Activated T-helper 2 cell treated with anti-CD3 and anti-CD28 coated beads, Interferon-gamma antibody, Interleukin-2, Interleukin-4, amounts not matched to agents 10 μg/mL and 5 μg/mL and 100 μg/mL, durations not matched to agents 14 hours and 24 hours and 36 hours (primary cell): ENCODE data around the gene RNU6-7. TPM values are rescaled to one million over a fixed set of nuclear protein-coding genes. Genes with fewer than 3 reads are reported as not detected.

Experiments used
- DNase-seq: peaks from one replicate; pipeline ENCODE4 v3.0.0; 2021; ENCODE audit warnings: low spot score
- H3K27ac Mint-ChIP-seq: one replicate; pipeline ENCODE4 v1.8.0; 2021; ENCODE audit warnings: mixed read lengths
- H3K27me3 Mint-ChIP-seq: one replicate; pipeline ENCODE4 v1.8.0; 2021; ENCODE audit warnings: low read depth, mixed read lengths
- H3K36me3 Mint-ChIP-seq: one replicate; pipeline ENCODE4 v1.8.0; 2021; ENCODE audit warnings: low read depth, mixed read lengths
- H3K4me1 Mint-ChIP-seq: one replicate; pipeline ENCODE4 v1.8.0; 2021; ENCODE audit warnings: low read depth, mixed read lengths
- H3K4me3 Mint-ChIP-seq: one replicate; pipeline ENCODE4 v1.8.0; 2021; ENCODE audit warnings: low read depth, mild to moderate bottlenecking, moderate library complexity, mixed read lengths
- H3K9me3 Mint-ChIP-seq: one replicate; pipeline ENCODE4 v1.8.0; 2021; ENCODE audit warnings: mixed read lengths
- intact Hi-C: fragments of 100-400 bp; cut with micrococcal nuclease; formaldehyde crosslinking; loops from one replicate; pipeline ENCODE4 v1.15.1; 2023
- total RNA-seq: library from RNA; stranded (reverse); gene quantifications from 2 replicates; pipeline ENCODE4 v1.2.3, GENCODE V29; 2022

Gene RNU6-7
- not detected in 2 replicates for total RNA-seq

DNA sequence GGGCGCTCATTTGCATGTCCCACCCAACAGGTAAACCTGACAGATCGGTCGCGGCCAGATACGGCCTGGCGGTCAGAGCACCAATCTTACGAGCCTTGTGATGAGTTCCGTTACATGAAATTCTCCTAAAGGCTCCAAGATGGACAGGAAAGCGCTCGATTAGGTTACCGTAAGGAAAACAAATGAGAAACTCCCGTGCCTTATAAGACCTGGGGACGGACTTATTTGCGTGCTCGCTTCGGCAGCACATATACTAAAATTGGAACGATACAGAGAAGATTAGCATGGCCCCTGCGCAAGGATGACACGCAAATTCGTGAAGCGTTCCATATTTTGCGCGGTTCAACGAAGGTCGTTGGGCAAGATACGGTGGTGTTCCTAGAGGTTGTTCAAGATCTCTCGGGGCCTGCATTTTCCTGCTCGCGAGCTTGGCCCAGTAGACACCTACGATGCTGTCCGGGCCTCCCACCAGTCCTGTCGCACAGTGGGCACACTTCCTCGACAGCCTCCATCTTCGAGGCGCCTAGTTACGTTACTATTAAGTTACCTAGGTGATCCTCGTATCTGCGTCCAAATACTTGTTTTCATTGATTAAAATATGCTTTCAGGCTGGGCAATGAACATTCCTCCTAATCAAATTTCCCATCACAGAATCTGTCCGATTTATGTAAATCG is at the start of gene RNU6-7:
TSS of gene RNU6-7 (plus strand) at position 230 of the 675 bp plus-strand sequence.
- Mint-ChIP-seq H3K9me3 (no peaks in the 10 kb centered on the region), H3K36me3 (no peaks in the 10 kb centered on the region), H3K4me3 (peak within 1 kb of the TSS; percentile 88), H3K27me3 (peaks cover 14% of the 10 kb centered on the region), H3K27ac (peak within 1 kb of the TSS; percentile 97), H3K4me1 (peaks cover 43% of the 10 kb centered on the region)
- intact Hi-C loops, result loop anchor here (1.0 to 10.0 kb wide), 8 partner anchors 57 to 1175 kb away; partner anchors contain the start of genes AP4S1, DTD2, HECTD1 and NUBPL
- peak; percentile 37 for DNase-seq

DNA sequence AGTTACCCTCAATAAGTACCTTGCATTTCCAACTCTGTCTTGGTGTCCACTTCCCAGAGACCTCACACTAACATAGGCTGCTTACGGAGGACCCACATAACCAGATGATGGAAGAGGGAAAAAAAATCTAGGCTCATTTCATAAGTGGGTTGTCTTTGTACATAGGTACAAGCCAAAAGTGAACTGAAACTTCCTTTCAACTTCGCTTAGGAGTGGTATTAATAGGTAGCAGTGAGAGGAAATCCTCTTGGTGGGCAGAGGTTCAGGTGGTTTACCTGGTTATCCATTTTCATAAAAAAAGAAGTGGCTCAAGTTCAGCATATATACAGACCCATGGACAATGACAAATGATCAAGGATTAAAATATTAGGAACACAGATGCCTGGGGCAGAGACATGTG is 35.8 kb upstream of the RNU6-7 start:
- Mint-ChIP-seq H3K4me1 (no peaks in the 10 kb centered on the region), H3K27ac (no peak overlapping the region), H3K36me3 (no peaks in the 10 kb centered on the region), H3K27me3 (peaks cover under 1% of the 10 kb centered on the region), H3K4me3 (no peak overlapping the region), H3K9me3 (no peaks in the 10 kb centered on the region)
- DNase-seq, result no peak
- intact Hi-C loops, result no loop called here

DNA sequence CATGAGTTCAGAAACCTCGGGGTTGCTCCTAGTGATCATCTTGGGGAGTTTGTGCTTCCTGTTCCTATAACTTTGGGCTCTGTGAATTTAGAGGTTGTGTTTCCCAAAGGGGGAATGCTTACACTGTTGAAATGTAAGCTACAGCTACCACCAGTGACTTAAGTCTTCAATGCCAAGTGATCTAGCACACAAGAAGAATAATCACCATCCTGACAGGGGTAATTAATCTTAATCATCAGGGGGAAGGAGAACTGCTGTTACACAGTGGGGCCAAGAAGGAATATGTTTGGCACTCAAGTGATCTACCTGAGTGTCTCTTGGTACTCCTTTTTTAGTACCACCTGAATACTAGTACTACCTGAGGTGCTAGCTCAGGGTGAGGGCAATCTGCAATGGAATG is 34.9 kb upstream of the RNU6-7 start:
- Mint-ChIP-seq H3K9me3 (no peaks in the 10 kb centered on the region), H3K4me3 (no peak overlapping the region), H3K4me1 (no peaks in the 10 kb centered on the region), H3K27ac (no peak overlapping the region), H3K36me3 (no peaks in the 10 kb centered on the region), H3K27me3 (peaks cover 3% of the 10 kb centered on the region)
- DNase-seq, result no peak
- intact Hi-C loops, result no loop called here

DNA sequence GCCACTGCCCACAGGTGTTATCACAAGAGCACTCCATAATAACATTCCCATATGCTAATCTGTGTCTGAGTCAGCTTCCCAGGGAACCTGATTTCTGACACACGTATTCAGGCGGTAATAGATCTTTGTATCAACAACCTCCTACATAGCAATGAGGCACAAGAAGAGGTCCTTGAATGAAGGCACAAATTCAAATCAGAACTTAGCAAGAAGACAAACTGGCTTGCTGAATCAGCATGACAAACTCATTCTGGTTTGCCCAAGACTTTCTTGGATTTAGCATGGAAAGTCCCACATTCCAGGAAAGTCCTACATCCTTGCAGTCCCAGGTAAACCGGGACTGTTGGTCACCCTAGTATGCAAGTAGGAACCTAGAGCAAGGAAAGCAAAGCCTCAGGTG is 33.9 kb upstream of the RNU6-7 start:
- Mint-ChIP-seq H3K36me3 (no peaks in the 10 kb centered on the region), H3K4me3 (no peak overlapping the region), H3K27ac (no peak overlapping the region), H3K27me3 (peaks cover 5% of the 10 kb centered on the region), H3K9me3 (no peaks in the 10 kb centered on the region), H3K4me1 (no peaks in the 10 kb centered on the region)
- DNase-seq, result no peak
- intact Hi-C loops, result no loop called here

DNA sequence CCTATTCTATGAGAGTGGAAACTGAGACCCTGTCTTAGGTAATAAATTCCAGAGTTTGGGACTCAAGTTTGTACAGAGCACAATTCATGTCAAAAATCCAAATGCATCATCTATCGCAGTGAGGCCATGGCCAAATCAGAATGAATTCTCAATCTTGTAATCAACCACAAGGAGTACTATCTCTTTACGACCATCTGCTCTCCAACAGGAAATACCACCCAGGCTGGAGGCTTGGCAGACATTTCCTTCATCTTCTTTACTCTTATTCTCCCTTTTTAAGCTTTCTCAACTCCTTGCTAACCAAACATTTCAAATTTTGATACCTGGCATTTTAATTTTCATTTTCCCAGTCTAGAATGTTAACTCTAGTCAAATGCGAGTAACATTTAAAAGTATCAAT is 32.7 kb upstream of the RNU6-7 start:
- peaks cover 8% of the 10 kb centered on the region for H3K27me3 Mint-ChIP-seq
- intact Hi-C loops, result no loop called here
- no peaks in the 10 kb centered on the region for H3K36me3 Mint-ChIP-seq
- no peaks in the 10 kb centered on the region for H3K9me3 Mint-ChIP-seq
- no peak overlapping the region for H3K4me3 Mint-ChIP-seq
- no peak overlapping the region for H3K27ac Mint-ChIP-seq
- no peaks in the 10 kb centered on the region for H3K4me1 Mint-ChIP-seq
- DNase-seq, result no peak

DNA sequence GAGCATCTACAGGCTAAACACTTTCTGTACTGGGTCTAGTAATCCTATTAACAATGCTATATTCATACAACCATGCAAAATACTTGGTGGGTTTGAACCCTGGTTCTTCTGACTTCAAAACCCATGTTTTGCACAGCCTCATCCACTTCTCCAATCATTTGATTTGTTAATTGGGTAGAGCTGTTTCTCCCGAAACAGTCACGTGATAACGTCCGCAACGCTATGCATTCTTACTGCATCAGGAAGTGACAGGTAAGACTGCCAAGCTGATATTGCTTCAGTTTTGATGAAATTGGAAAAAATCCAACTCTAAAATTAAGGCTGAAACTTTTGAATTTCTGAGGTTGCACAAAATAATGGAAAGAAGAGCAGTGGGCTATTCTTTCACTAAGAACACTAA is 30.4 kb upstream of the RNU6-7 start:
- DNase-seq, result no peak
- intact Hi-C loops, result no loop called here
- H3K27ac Mint-ChIP-seq, result no peak overlapping the region
- no peaks in the 10 kb centered on the region for H3K9me3 Mint-ChIP-seq
- no peak overlapping the region for H3K4me3 Mint-ChIP-seq
- no peaks in the 10 kb centered on the region for H3K4me1 Mint-ChIP-seq
- H3K27me3 Mint-ChIP-seq, result peaks cover 16% of the 10 kb centered on the region
- H3K36me3 Mint-ChIP-seq, result no peaks in the 10 kb centered on the region

DNA sequence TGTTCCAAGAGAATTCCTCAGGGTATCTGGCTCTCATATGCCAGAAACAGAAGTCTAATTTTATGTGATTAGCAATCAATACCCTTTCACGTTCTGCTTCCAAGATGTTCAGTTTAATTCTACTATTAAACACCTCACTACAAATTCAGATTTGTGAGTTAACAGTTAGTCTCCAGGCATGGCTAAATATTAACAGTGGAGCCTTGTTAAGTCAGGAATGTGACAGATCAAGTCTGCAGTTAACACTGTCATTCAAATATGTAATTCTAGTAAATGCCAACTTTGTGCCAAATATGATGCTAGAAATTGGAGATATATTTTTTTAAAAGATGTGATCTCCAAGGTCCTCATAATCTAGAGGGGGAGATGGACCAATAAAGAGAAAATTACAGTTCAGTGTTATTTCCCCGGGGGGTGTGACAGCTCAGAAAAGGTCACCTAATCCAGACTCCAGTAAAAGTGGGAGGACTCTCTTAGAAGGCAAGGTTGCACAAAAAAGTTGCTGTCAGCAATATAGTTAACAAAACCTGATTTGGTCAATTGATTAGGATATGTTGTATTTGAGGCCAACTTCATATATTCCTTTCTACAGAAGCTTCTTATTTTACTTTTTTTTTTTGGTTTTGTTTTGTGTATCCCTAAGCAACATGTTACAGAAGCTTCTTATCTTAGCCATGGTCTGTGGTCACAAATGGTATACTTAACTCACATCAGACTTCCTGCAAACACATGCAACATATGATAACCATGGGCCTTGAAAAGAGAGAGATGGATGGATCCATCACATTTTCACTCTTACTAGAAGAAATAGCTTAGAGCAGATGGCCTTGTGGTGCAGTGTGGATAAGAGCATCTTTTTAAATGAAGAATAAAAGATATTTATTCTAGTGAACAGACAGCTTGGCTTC is 18.4 kb upstream of the RNU6-7 start:
- H3K27ac Mint-ChIP-seq, result no peak overlapping the region
- no peak overlapping the region for H3K4me3 Mint-ChIP-seq

DNA sequence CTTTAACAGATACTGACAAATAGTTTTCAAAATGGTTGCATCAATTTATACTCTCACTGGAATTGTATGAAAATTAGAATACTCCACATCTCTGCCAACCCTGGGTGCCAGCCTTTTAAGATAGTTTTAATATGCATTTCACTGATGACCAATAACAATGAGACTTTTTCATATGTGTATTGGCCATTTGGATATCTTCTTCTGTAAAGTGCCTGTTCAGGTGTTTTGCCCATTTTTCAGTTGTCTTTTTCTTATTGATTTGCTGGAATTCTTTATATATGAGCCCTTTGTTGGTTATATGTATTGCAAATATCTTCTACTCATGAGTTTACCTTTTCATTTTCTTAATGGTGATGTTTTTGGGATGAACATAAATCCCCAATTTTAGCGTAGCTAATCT is 16.7 kb upstream of the RNU6-7 start:
- no peak overlapping the region for H3K27ac Mint-ChIP-seq
- no peaks in the 10 kb centered on the region for H3K36me3 Mint-ChIP-seq
- DNase-seq, result no peak
- intact Hi-C loops, result no loop called here
- H3K4me1 Mint-ChIP-seq, result peaks cover 12% of the 10 kb centered on the region
- H3K27me3 Mint-ChIP-seq, result peaks cover 12% of the 10 kb centered on the region
- no peak overlapping the region for H3K4me3 Mint-ChIP-seq
- peaks cover 26% of the 10 kb centered on the region for H3K9me3 Mint-ChIP-seq

More for the DNA sequence above, 18.4 kb upstream of the RNU6-7 start:
- DNase-seq, result no peak
- Mint-ChIP-seq H3K9me3 (peaks cover 32% of the 10 kb centered on the region), H3K4me1 (peaks cover 10% of the 10 kb centered on the region), H3K36me3 (no peaks in the 10 kb centered on the region), H3K27me3 (peaks cover 18% of the 10 kb centered on the region)
- intact Hi-C loops, result no loop called here

DNA sequence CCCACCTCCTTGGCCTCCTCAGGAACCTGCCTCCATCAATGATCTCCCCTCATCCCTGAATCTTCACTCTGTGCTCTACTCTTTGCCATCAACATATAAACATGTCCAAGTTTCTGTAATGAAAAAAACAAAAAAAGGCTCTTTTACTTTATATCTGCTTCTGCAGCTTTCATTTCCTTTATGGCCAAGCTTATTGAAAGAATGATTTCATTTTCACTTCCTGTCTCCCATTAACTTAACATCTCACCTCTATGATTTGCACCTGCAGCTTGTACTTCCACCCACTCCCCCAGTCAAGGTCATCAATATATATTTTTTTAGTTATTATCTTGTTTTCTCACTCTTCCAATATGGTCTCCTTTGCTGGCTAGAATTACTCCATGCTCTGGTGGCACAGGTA is 15.6 kb upstream of the RNU6-7 start:
- H3K36me3 Mint-ChIP-seq, result no peaks in the 10 kb centered on the region

DNA sequence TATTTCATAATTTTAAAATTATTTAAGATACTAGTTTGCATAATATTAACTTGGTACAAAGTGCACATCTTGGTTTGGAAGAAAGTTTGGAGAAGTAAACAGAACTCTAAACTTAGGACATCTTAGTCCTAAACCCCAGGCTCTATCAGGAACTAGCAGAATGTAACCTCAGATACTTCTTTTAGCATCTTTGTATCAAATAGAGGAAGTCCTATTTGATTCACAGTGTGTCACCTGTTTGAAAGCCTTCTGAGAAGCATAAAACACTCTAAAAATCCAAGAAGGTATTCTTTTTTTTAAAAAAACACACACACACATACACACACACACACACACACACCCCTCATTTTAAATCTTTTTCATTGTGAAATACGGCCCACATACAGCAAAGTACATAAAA is 12.0 kb upstream of the RNU6-7 start:
- no peak overlapping the region for H3K27ac Mint-ChIP-seq
- H3K4me1 Mint-ChIP-seq, result peaks cover 10% of the 10 kb centered on the region
- H3K9me3 Mint-ChIP-seq, result peaks cover 12% of the 10 kb centered on the region
- H3K36me3 Mint-ChIP-seq, result no peaks in the 10 kb centered on the region
- peaks cover 1% of the 10 kb centered on the region for H3K27me3 Mint-ChIP-seq
- no peak for DNase-seq
- intact Hi-C loops, result no loop called here
- H3K4me3 Mint-ChIP-seq, result no peak overlapping the region

More for the DNA sequence above, 15.6 kb upstream of the RNU6-7 start:
- no peak overlapping the region for H3K27ac Mint-ChIP-seq
- peaks cover 12% of the 10 kb centered on the region for H3K4me1 Mint-ChIP-seq
- peaks cover 4% of the 10 kb centered on the region for H3K27me3 Mint-ChIP-seq
- intact Hi-C loops, result no loop called here
- H3K9me3 Mint-ChIP-seq, result peaks cover 22% of the 10 kb centered on the region
- DNase-seq, result no peak
- no peak overlapping the region for H3K4me3 Mint-ChIP-seq

DNA sequence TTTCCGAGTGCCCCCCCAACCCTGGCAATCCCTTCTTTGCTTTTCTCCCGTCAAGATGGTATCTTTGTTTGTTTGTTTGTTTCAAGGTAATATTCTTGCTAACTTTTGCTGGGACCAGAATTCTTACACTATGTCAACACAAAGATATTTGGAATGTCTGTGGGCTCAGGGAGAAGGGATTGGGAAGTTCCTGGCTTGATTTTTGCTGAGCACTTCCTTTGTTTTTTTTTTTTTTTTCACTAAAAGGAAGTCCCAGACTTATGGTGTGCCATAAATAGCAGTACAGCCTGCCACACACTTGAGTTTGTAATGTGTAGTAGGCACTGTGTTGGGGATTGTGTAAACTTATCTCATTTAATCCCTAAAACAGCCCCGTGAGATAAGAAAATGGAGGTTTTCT is 11.2 kb upstream of the RNU6-7 start:
- peaks cover 10% of the 10 kb centered on the region for H3K4me1 Mint-ChIP-seq
- intact Hi-C loops, result no loop called here
- peaks cover 6% of the 10 kb centered on the region for H3K9me3 Mint-ChIP-seq
- DNase-seq, result no peak
- no peaks in the 10 kb centered on the region for H3K36me3 Mint-ChIP-seq
- peaks cover 1% of the 10 kb centered on the region for H3K27me3 Mint-ChIP-seq
- H3K27ac Mint-ChIP-seq, result no peak overlapping the region
- H3K4me3 Mint-ChIP-seq, result no peak overlapping the region

DNA sequence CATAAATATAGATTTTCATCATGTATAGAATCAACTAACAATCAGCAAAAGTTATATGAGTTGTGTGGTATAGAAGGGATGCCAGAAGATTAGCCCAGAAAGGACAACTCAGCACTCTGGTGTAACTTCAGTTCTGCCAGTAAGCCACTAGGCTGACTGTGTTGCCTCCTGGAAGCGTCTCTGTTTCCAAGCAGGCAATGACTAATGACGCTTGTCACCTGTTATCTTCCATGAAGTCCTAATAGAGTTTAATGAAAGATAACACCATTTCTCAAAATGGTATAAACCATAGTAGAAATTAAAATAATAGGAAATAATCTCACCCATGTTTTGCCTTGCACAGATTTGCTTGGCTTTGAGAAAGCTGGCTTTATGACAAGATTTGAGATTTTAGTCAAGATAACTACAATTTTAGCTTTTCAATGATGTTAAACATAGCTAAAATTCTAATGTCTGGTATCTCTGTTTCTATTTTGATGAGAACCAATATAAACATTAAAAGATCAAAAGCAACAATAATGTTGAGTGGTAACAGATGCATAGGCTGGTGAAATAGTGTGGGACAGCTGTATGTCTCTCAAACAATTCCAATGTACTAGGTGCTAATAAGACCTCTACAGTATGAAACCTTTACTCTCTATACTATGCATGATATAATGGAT is 9.0 kb upstream of the RNU6-7 start:
- Mint-ChIP-seq H3K4me3 (no peak overlapping the region), H3K27ac (no peak overlapping the region), H3K4me1 (peaks cover 9% of the 10 kb centered on the region), H3K27me3 (peaks cover 1% of the 10 kb centered on the region), H3K9me3 (no peaks in the 10 kb centered on the region), H3K36me3 (no peaks in the 10 kb centered on the region)
- intact Hi-C loops, result no loop called here
- DNase-seq, result no peak

DNA sequence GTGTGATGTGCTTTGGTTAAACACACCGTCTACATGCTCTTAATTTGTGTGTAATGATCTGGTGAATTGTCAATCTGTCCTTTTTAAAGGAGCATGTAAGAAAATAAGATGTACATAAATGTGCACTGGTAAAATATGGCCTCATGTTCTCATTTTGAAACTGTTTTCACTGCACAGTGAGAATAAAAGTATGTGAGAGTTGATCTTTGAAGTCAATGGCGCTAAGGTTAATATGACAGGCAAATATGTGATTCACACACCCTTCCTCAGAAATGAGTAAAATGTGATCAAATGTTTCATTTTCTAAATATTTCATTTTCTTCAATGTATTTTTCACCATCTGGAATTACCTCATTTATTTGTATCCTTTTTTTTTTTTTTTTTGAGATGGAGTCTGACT is 8.3 kb upstream of the RNU6-7 start:
- intact Hi-C loops, result no loop called here
- Mint-ChIP-seq H3K27ac (no peak overlapping the region), H3K4me3 (no peak overlapping the region)

More for the DNA sequence above, 8.3 kb upstream of the RNU6-7 start:
- Mint-ChIP-seq H3K36me3 (no peaks in the 10 kb centered on the region), H3K9me3 (no peaks in the 10 kb centered on the region), H3K27me3 (peaks cover 1% of the 10 kb centered on the region), H3K4me1 (peaks cover 10% of the 10 kb centered on the region)
- DNase-seq, result no peak
